SJSA1 (cell line): ENCODE data around the gene FBXL19. TPM values are rescaled to one million over a fixed set of nuclear protein-coding genes. Genes with fewer than 3 reads are reported as not detected.
A peak's percentile ranks its signal among the peaks of the same experiment; 100 is the strongest.
"Not testable (repeated sequence)": the region's sequence is repeated elsewhere in the genome, so short reads cannot be mapped to it uniquely, and the experiment has no call there.

ENCODE experiments used
- DNase-seq, 2 experiments: peaks; one replicate each; pipeline ENCODE4 v3.0.0-alpha.2; 2015 to 2020; ENCODE audit warnings: low spot score in 2 of 2, low read depth in 1 of 2
- H3K27ac ChIP-seq: fragments of 250-450 bp; sonication (Bioruptor Pico); 2 replicates; pipeline ENCODE4 v1.5.1; 2020; ENCODE audit warnings: mild to moderate bottlenecking, moderate library complexity
- H3K27me3 ChIP-seq: fragments of 250-450 bp; sonication (Bioruptor Pico); replicated peaks from 2 replicates; pipeline ENCODE4 v1.5.1; 2020; ENCODE audit warnings: mild to moderate bottlenecking, moderate library complexity
- H3K36me3 ChIP-seq: fragments of 250-450 bp; sonication (Bioruptor Pico); 2 replicates; pipeline ENCODE4 v1.5.1; 2020; ENCODE audit warnings: mild to moderate bottlenecking
- H3K4me1 ChIP-seq: fragments of 250-450 bp; sonication (Bioruptor Pico); replicated peaks from 2 replicates; pipeline ENCODE4 v1.6.1; 2021; ENCODE audit warnings: mild to moderate bottlenecking
- H3K4me3 ChIP-seq: fragments of 250-450 bp; sonication (Bioruptor Pico); 2 replicates; pipeline ENCODE4 v1.5.1; 2020; ENCODE audit warnings: mild to moderate bottlenecking
- H3K9me3 ChIP-seq: fragments of 250-450 bp; sonication (Bioruptor Pico); replicated peaks from 2 replicates; pipeline ENCODE4 v1.5.1; 2020; ENCODE audit warnings: mild to moderate bottlenecking
- total RNA-seq: library from RNA; depleted of rRNA; stranded (reverse); fragments of >200 nt; shearing (Covaris generic); gene quantifications from 2 replicates; pipeline ENCODE4 v1.2.3, GENCODE V29; 2014

FBXL19 gene
- total RNA-seq, 1 experiment from 2014 or later = 8.9 TPM

- no peak for DNase-seq
- Histone ChIP-seq H3K9me3 (no peaks in the 10 kb centered on the region), H3K4me1 (no peaks in the 10 kb centered on the region; the same call in 1 of the 2 replicates), H3K4me3 (no peak overlapping the region), H3K36me3 (peaks cover 28% of the 10 kb centered on the region), H3K27me3 (no peaks in the 10 kb centered on the region), H3K27ac (no peak overlapping the region)
Observed at GRCh38 chr16:30937692-30938091, 14.3 kb downstream of the FBXL19 start.

GRCh38 chr16:30939571-30939970, 16.2 kb downstream of the FBXL19 start:
- H3K9me3 ChIP-seq, H3K27me3 ChIP-seq, H3K27ac ChIP-seq, H3K4me1 ChIP-seq, DNase-seq, H3K4me3 ChIP-seq: not testable (repeated sequence)
- peaks cover 38% of the 10 kb centered on the region for H3K36me3 ChIP-seq

- DNase-seq = peak; percentile 60 to 74
- Histone ChIP-seq H3K4me1 (no peaks in the 10 kb centered on the region; the same call in 1 of the 2 replicates), H3K36me3 (peaks cover 28% of the 10 kb centered on the region), H3K9me3 (no peaks in the 10 kb centered on the region), H3K27ac (no peak overlapping the region), H3K4me3 (no peak overlapping the region), H3K27me3 (no peaks in the 10 kb centered on the region)
Observed at GRCh38 chr16:30941600-30942425, 18.4 kb downstream of the FBXL19 start.

GRCh38 chr16:30942426-30942806, 19.0 kb downstream of the FBXL19 start:
- H3K4me1 ChIP-seq = no peaks in the 10 kb centered on the region; the same call in 1 of the 2 replicates
- H3K27me3 ChIP-seq = no peaks in the 10 kb centered on the region
- H3K9me3 ChIP-seq = no peaks in the 10 kb centered on the region
- DNase-seq = no peak
- H3K27ac ChIP-seq = no peak overlapping the region
- peaks cover 26% of the 10 kb centered on the region for H3K36me3 ChIP-seq
- H3K4me3 ChIP-seq = no peak overlapping the region

- no peak for DNase-seq
- Histone ChIP-seq H3K4me1 (peaks cover 7% of the 10 kb centered on the region), H3K27ac (no peak overlapping the region), H3K27me3 (no peaks in the 10 kb centered on the region), H3K9me3 (no peaks in the 10 kb centered on the region), H3K36me3 (peaks cover 31% of the 10 kb centered on the region), H3K4me3 (no peak overlapping the region)
Observed at GRCh38 chr16:30944352-30944751, 21.0 kb downstream of the FBXL19 start.

- Histone ChIP-seq H3K4me1 (peaks cover 17% of the 10 kb centered on the region), H3K4me3 (no peak overlapping the region), H3K36me3 (peaks cover 27% of the 10 kb centered on the region), H3K9me3 (no peaks in the 10 kb centered on the region), H3K27ac (no peak overlapping the region), H3K27me3 (no peaks in the 10 kb centered on the region)
- no peak for DNase-seq
Observed at GRCh38 chr16:30946671-30947540, 23.5 kb downstream of the FBXL19 start.

- H3K4me3 ChIP-seq = no peak overlapping the region
- H3K9me3 ChIP-seq = no peaks in the 10 kb centered on the region
- peak overlapping the region; percentile 7; the same call in 1 of the 2 replicates for H3K27ac ChIP-seq
- H3K36me3 ChIP-seq = peaks cover 22% of the 10 kb centered on the region
- H3K27me3 ChIP-seq = no peaks in the 10 kb centered on the region
- peaks cover 17% of the 10 kb centered on the region for H3K4me1 ChIP-seq
- DNase-seq = no peak
Observed at GRCh38 chr16:30947541-30947858, 24.1 kb downstream of the FBXL19 start.

GRCh38 chr16:30947859-30948666, 24.7 kb downstream of the FBXL19 start:
- Histone ChIP-seq H3K9me3 (no peaks in the 10 kb centered on the region), H3K4me1 (peaks cover 17% of the 10 kb centered on the region), H3K36me3 (peaks cover 17% of the 10 kb centered on the region), H3K27me3 (no peaks in the 10 kb centered on the region), H3K4me3 (peak overlapping the region; percentile 91), H3K27ac (peak overlapping the region; percentile 46)
- peak; percentile 82 to 93 for DNase-seq

- H3K27ac ChIP-seq = peak within 1 kb of the TSS; percentile 46
- peaks cover 17% of the 10 kb centered on the region for H3K4me1 ChIP-seq
- H3K27me3 ChIP-seq = no peaks in the 10 kb centered on the region
- no peaks in the 10 kb centered on the region for H3K9me3 ChIP-seq
- peaks cover 12% of the 10 kb centered on the region for H3K36me3 ChIP-seq
- H3K4me3 ChIP-seq = peak within 1 kb of the TSS; percentile 91
- DNase-seq = peak; percentile 42 to 45
Observed at GRCh38 chr16:30948667-30949649, 25.6 kb downstream of the FBXL19 start, which contains the start of gene ORAI3. Gene ORAI3 (plus strand): TSS chr16:30949068. CDS start chr16:30949290, 222 bp downstream.

- Histone ChIP-seq H3K4me3 (peak overlapping the region; percentile 91), H3K36me3 (peaks cover 7% of the 10 kb centered on the region), H3K27ac (no peak overlapping the region; the same call in 1 of the 2 replicates), H3K4me1 (peaks cover 17% of the 10 kb centered on the region), H3K27me3 (no peaks in the 10 kb centered on the region), H3K9me3 (no peaks in the 10 kb centered on the region)
- DNase-seq = peak; percentile 37 to 69
Observed at GRCh38 chr16:30949650-30950515, 26.5 kb downstream of the FBXL19 start.

GRCh38 chr16:30950516-30951065, 27.2 kb downstream of the FBXL19 start:
- no peak overlapping the region for H3K4me3 ChIP-seq
- H3K36me3 ChIP-seq = peaks cover 7% of the 10 kb centered on the region
- no peaks in the 10 kb centered on the region for H3K9me3 ChIP-seq
- H3K27ac ChIP-seq = no peak overlapping the region
- peaks cover 17% of the 10 kb centered on the region for H3K4me1 ChIP-seq
- DNase-seq = no peak
- H3K27me3 ChIP-seq = no peaks in the 10 kb centered on the region
